Fibroblast of villous mesenchyme (primary cell): ENCODE results near the gene BCR. TPM values are rescaled to one million over a fixed set of nuclear protein-coding genes. Genes with fewer than 3 reads are reported as not detected.
"Not testable (repeated sequence)": the region's sequence is repeated elsewhere in the genome, so short reads cannot be mapped to it uniquely, and the experiment has no call there.

Source experiments
- DNase-seq: peaks from one replicate; pipeline ENCODE4 v3.0.0-alpha.2; 2010; ENCODE audit warnings: low read depth
- H3K4me3 ChIP-seq: 2 replicates; pipeline ENCODE4 v1.5.1; 2011; ENCODE audit warnings: low read depth, mild to moderate bottlenecking, low read length
- CTCF ChIP-seq: IDR thresholded peaks from 2 replicates; pipeline ENCODE4 v1.5.1; 2012; ENCODE audit warnings: low read depth, mild to moderate bottlenecking, low read length; ENCODE audit not compliant: insufficient read depth
- total RNA-seq: library from RNA; depleted of rRNA; stranded (reverse); fragments of >200 nt; gene quantifications from 2 replicates; pipeline ENCODE4 v1.2.3, GENCODE V29; 2012

The BCR gene
- total RNA-seq, 1 donor = 36.7 TPM

DNA sequence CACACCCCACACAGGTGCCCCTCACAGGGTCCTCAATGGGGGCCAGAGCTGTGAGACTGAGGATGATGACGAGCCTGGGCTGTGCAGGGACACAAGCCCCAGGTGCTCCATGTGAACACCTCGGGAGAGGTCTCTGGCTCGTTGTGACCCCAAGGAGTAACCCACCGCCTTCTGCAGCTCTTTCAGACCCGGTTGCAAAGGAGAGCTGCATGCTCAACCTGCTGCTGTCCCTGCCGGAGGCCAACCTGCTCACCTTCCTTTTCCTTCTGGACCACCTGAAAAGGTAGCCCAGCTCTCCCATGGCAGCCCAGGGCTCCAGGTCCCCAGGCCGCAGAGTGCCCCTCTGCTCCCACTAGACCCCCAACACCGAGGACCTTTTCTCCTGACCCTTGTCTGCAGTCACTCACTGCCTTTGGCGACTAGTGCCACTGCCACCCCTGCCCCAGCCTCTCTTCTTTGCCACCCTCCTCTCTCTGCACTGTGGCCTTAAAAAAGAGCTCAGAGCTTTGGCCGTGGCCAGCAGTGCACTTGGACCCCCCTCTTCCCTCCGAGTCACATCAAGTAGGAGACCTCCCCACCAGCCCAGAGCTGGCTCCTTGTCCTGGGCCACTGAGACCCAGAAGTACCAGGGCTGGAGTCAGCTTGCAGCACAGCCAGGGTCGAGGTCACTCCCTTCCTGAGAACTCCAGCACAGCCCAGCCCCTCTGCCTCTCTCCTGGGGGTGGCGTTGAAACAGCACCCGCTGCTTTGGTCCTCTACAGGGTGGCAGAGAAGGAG, 133.7 kb downstream of the BCR start:
- DNase-seq = no peak
- no peak overlapping the region for H3K4me3 ChIP-seq
- TF ChIP-seq CTCF = no peak

GRCh38 chr22:23315341-23315917, 135.1 kb downstream of the BCR start:
- DNase-seq = peak; percentile 66
- TF ChIP-seq CTCF = peak; percentile 61
- no peak overlapping the region for H3K4me3 ChIP-seq

DNA sequence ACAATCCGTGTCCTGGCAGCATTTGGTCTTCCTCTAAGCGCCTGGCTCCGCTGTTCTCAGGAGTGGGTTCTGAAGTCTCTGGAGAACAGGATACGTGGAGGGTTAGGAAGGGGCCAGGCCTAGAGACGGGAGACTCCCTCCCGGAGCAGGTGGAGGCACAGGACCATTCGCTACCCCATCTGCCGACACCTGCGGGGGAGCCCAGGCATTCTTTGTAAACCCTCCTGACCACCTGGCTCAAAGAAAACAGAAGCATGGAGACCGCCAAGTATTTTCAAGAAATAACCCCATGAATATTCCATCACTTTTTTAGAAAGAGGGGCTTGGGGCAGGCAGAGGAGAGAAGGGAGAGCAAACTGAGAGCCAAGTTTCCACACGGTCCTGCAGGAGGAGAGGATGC, 136.3 kb downstream of the BCR start:
- H3K4me3 ChIP-seq, DNase-seq: not testable (repeated sequence)

DNA sequence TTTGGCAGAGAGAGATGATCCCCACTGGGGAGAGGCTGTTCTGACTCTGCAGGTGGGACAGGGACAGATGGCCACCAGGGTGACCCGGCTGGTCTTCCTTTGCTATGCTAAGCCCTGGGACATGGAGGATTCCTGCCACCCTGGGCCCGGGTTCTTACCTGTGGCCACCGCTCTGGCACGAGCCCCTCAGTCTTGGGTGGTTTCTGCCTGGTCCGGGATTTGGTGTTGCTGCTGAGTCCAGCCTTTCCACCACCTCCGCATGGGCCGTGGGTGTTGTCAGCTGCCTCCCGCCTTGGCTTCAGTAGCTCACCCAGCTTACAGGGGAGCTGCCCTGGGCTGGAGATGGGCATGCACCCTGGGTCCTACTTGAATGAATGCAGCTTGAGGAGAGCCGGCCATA, 138.0 kb downstream of the BCR start:
- not testable (repeated sequence) for DNase-seq, H3K4me3 ChIP-seq

DNA sequence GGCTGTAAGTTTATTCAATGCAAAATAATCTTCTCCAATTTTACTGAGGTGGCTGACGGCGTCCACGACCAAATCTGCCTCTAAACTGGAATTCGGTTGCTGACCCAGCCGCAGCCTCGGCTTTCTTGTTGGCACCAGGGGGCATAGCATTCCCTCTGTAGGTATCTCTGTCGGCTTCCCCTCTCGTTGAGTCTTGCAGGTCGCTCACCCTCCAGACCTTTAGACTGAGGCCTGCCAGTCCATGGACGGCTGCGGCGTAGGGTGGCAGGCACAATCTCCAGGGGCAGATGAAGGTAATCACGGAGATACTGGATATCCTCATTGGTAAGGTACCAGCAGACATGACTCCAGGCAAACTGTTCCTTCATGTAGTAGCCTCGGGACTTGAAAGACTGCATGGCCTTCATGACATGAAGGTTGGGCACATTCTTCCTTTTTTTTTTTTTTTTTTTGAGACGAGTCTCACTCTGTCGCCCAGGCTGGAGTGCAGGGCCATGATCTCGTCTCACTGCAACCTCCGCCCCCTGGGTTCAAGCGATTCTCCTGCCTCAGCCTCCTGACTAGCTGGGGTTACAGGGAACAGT, 142.3 kb downstream of the BCR start:
- H3K4me3 ChIP-seq, DNase-seq: not testable (repeated sequence)

DNA sequence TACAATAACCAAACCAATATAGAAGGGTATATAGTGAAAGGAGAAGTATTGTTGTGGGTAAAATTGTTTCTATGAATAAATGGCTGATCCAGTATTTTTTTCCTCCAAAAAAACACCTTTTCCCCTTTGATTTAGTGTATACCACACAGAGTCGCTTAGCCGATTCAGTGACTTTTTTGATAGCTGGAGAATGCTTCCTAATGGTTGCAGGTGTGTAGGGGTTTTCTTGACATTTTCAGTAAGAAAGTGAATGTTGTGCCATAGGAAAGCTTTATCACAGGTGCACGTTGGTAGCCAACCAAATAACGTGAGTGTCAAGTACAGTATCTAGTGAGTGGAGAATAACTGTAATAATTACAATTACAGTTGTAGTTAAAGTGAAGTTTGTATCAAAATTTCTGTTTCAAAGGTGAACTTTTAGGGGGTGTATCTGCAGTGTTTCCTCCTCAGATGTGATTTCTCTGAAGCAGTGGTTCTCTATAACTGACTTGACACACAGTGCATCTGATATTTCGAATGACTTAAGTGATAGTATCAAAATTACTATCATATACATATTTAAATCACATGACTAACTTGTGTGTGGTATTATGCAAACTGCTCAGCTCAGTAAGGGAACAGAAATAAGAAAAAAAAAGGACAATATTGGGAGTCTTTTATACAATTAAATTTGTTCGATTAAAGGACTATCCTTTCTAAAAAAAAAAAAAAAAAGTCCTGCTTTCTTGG, 143.8 kb downstream of the BCR start:
- not testable (repeated sequence) for H3K4me3 ChIP-seq, DNase-seq

GRCh38 chr22:23325183-23325582, 144.9 kb downstream of the BCR start:
- no peak for TF ChIP-seq CTCF
- no peak for DNase-seq
- H3K4me3 ChIP-seq = no peak overlapping the region

GRCh38 chr22:23333822-23334221, 153.5 kb downstream of the BCR start:
- not testable (repeated sequence) for H3K4me3 ChIP-seq, DNase-seq

DNA sequence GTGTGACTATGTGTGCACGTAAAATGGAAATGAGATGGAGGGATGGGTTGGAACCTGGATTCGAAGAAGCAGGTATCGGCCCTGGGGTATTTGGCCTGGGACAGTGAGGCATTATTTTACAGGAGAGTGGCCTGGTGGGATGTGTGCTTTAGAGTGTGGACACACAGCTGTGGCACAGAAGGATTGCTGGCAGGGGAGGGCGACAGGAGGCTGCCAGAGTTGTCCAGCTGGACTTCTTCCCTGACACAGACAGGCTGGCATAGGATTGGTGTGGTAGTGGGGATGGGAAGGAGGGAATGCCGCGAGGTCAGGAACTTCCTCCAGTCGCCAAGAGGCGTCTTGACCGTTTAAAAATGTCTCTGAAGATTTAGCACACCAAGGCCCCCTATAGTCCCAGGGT, 157.4 kb downstream of the BCR start:
- H3K4me3 ChIP-seq, DNase-seq: not testable (repeated sequence)

DNA sequence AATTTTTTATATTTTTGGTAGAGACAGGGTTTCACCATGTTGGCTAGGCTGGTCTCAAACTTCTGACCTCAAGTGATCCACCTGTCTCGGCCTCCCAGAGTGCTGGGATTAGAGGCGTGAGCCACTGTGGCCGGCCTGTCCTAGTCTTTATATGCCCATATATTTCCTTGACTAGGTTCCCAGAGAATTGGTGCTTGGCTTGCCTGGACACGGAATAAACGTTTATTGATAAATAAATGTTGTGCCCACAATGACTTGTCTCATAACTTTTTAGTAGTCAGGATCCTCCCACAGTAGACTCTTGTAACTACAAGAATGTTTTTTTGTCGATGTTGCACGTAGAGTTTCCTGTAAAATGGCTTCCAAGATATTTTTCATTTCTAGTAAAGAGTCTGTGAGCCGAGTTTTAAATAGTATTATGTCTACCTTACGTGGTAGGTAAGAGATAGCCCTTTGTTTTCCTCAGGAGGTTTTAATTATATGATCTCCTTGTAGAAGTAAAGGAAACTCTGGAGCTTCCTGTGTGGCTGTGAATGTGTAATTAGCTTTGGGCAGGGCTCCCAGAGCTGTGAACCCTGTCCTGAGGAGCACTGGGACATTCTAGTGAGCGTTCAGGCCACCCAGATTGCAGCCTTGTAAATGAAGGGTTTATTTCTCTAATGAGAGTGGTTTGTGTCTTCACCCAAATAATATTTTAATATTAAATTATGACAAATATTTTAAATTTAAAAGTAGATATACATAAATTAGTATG, 161.8 kb downstream of the BCR start:
- H3K4me3 ChIP-seq, DNase-seq: not testable (repeated sequence)
